G401.6 (cell line): ENCODE results near the gene BCAS3.

Source experiments
- FAIRE-seq: peaks from 2 replicates; lab custom pipeline; 2012; peaks lifted over from hg19 to GRCh38; lab: Jason Lieb, UNC

BCAS3 gene

GRCh38 chr17:61299517-61300513 is 622.2 kb downstream of the BCAS3 start:
- no peak for FAIRE-seq

GRCh38 chr17:61302953-61303816 is 625.5 kb downstream of the BCAS3 start:
- FAIRE-seq, result no peak

GRCh38 chr17:61303817-61304096 is 626.1 kb downstream of the BCAS3 start:
- FAIRE-seq, result no peak

- FAIRE-seq, result no peak
Observed at GRCh38 chr17:61305024-61305423, 627.4 kb downstream of the BCAS3 start.

GRCh38 chr17:61306003-61306402 is 628.4 kb downstream of the BCAS3 start:
- FAIRE-seq, result no peak

GRCh38 chr17:61307905-61308886 is 630.5 kb downstream of the BCAS3 start:
- FAIRE-seq, result no peak

- no peak for FAIRE-seq
Observed at GRCh38 chr17:61309362-61310256, 632.0 kb downstream of the BCAS3 start.

GRCh38 chr17:61310590-61310989 is 632.9 kb downstream of the BCAS3 start:
- FAIRE-seq, result no peak

GRCh38 chr17:61312406-61313295 is 635.0 kb downstream of the BCAS3 start:
- no peak for FAIRE-seq

- no peak for FAIRE-seq
Observed at GRCh38 chr17:61313461-61314326, 636.0 kb downstream of the BCAS3 start.

GRCh38 chr17:61314368-61315078 is 636.9 kb downstream of the BCAS3 start:
- no peak for FAIRE-seq

- FAIRE-seq, result no peak
Observed at GRCh38 chr17:61316633-61317032, 639.0 kb downstream of the BCAS3 start.

- no peak for FAIRE-seq
Observed at GRCh38 chr17:61317779-61318178, 640.1 kb downstream of the BCAS3 start.

- no peak for FAIRE-seq
Observed at GRCh38 chr17:61318684-61319098, 641.0 kb downstream of the BCAS3 start.

GRCh38 chr17:61321344-61321743 is 643.7 kb downstream of the BCAS3 start:
- FAIRE-seq, result no peak

- FAIRE-seq, result no peak
Observed at GRCh38 chr17:61322325-61323002, 644.8 kb downstream of the BCAS3 start.
